ENCODE data around the gene HSD3B7.

The HSD3B7 gene

GRCh38 chr16:30996985-30997724 lies 12.1 kb downstream of the HSD3B7 start (continued):
- 0 out of 2 replicates have a peak, but pooled peaks have one; percentile 25 for TF ChIP-seq PBX3 (CRISPR knock-in tag; IDR thresholded peaks at IDR 0.05)
- TF ChIP-seq INSM2 (tag by site-specific recombination; IDR thresholded peaks at IDR 0.05) = 0 out of 2 replicates have a peak, but pooled peaks have one; percentile 31
- TF ChIP-seq KLF17 (tag by site-specific recombination; IDR thresholded peaks at IDR 0.05) = peak; percentile 70
- TF ChIP-seq ZNF341 (tag by site-specific recombination; IDR thresholded peaks at IDR 0.05; ENCODE audit: low read depth) = no peak; the same call in 1 of the 2 replicates
- no peak for TF ChIP-seq ZNF747 (tag by site-specific recombination; IDR thresholded peaks at IDR 0.05)
- TF ChIP-seq ZNF274 (IDR thresholded peaks at IDR 0.05; ENCODE audit: low read length) = no peak
- TF ChIP-seq ZNF274 (tag by site-specific recombination; IDR thresholded peaks at IDR 0.05; ENCODE audit: borderline replicate concordance) = no peak
- TF ChIP-seq ZNF580 (tag by site-specific recombination; IDR thresholded peaks at IDR 0.05) = no peak
- peak; percentile 96 for TF ChIP-seq PRDM10 (tag by site-specific recombination; IDR thresholded peaks at IDR 0.05)
- TF ChIP-seq ZBTB8A (tag by site-specific recombination; IDR thresholded peaks at IDR 0.05) = no peak
- no peak for TF ChIP-seq PRDM1 (tag by site-specific recombination; IDR thresholded peaks at IDR 0.05)
- 0 out of 2 replicates have a peak, but pooled peaks have one; percentile 11 for TF ChIP-seq ZFHX2 (tag by site-specific recombination; conservative IDR thresholded peaks at IDR 0.05)
- peak; percentile 96 for TF ChIP-seq ZNF692 (tag by site-specific recombination; IDR thresholded peaks at IDR 0.05)
- no peak for TF ChIP-seq BCL6B (tag by site-specific recombination; IDR thresholded peaks at IDR 0.05)
- no peak for TF ChIP-seq ZNF416 (tag by site-specific recombination; IDR thresholded peaks at IDR 0.05)
- TF ChIP-seq YY2 (tag by site-specific recombination; IDR thresholded peaks at IDR 0.05) = 0 out of 2 replicates have a peak, but pooled peaks have one; percentile 49
- TF ChIP-seq ZNF24 (tag by site-specific recombination; IDR thresholded peaks at IDR 0.05) = peak; percentile 45; the same call in 1 of the 2 replicates
- TF ChIP-seq ZNF146 (tag by site-specific recombination; IDR thresholded peaks at IDR 0.05) = peak; percentile 12; the same call in 1 of the 2 replicates
- TF ChIP-seq ZNF571 (tag by site-specific recombination; IDR thresholded peaks at IDR 0.05) = no peak
- peak; percentile 95 for TF ChIP-seq KLF9 (tag by site-specific recombination; IDR thresholded peaks at IDR 0.05; ENCODE audit: low read depth)
- no peak for TF ChIP-seq ZNF768 (tag by site-specific recombination; IDR thresholded peaks at IDR 0.05)
- TF ChIP-seq ZBTB21 (tag by site-specific recombination; IDR thresholded peaks at IDR 0.05) = 0 out of 2 replicates have a peak, but pooled peaks have one; percentile 36
